Astrocyte (in vitro differentiated cells and primary cell): Measurements from ENCODE around the gene PRH2. TPM values are rescaled to one million over a fixed set of nuclear protein-coding genes. Genes with fewer than 3 reads are reported as not detected.

Experiments
- DNase-seq: peaks from one replicate; pipeline ENCODE4 v3.0.0-alpha.2; 2010; ENCODE audit warnings: low read depth
- FAIRE-seq: peaks from 2 replicates; lab custom pipeline; 2011; peaks lifted over from hg19 to GRCh38; lab: Jason Lieb, UNC
- H2AFZ ChIP-seq: 2 replicates; pipeline ENCODE4 v1.6.0; 2012; ENCODE audit warnings: low read depth, low read length, inconsistent platforms
- H3K27ac ChIP-seq: 2 replicates; pipeline ENCODE4 v1.5.1; 2011; ENCODE audit warnings: low read depth, low read length, inconsistent platforms
- H3K27me3 ChIP-seq: 2 replicates; pipeline ENCODE4 v1.6.0; 2011; ENCODE audit warnings: low read length, inconsistent platforms; ENCODE audit not compliant: insufficient read depth
- H3K36me3 ChIP-seq: 2 replicates; pipeline ENCODE4 v1.5.1; 2011; ENCODE audit warnings: low read length, inconsistent platforms; ENCODE audit not compliant: insufficient read depth
- H3K4me1 ChIP-seq: 2 replicates; pipeline ENCODE4 v1.5.1; 2011; ENCODE audit warnings: low read length, inconsistent platforms; ENCODE audit not compliant: insufficient read depth
- H3K4me2 ChIP-seq: 2 replicates; pipeline ENCODE4 v1.6.0; 2012; ENCODE audit warnings: low read length, inconsistent platforms
- H3K4me3 ChIP-seq: 2 replicates; pipeline ENCODE4 v1.5.1; 2011; ENCODE audit warnings: low read depth, mild to moderate bottlenecking, low read length, inconsistent platforms; ENCODE audit not compliant: insufficient read depth
- H3K79me2 ChIP-seq: 2 replicates; pipeline ENCODE4 v1.6.0; 2012; ENCODE audit warnings: mild to moderate bottlenecking, low read length, inconsistent platforms; ENCODE audit not compliant: insufficient read depth
- H3K9ac ChIP-seq: 2 replicates; pipeline ENCODE4 v1.6.0; 2012; ENCODE audit warnings: mild to moderate bottlenecking, low read length, inconsistent platforms
- H3K9me3 ChIP-seq: 2 replicates; pipeline ENCODE4 v1.5.1; 2012; ENCODE audit warnings: low read depth, mild to moderate bottlenecking, low read length, inconsistent platforms; ENCODE audit not compliant: insufficient read depth
- H4K20me1 ChIP-seq: 2 replicates; pipeline ENCODE4 v1.6.0; 2012; ENCODE audit warnings: low read length, inconsistent platforms; ENCODE audit not compliant: insufficient read depth
- H3K27ac Mint-ChIP-seq: one replicate; pipeline ENCODE4 v1.8.0; 2021; ENCODE audit warnings: mild to moderate bottlenecking, mixed read lengths; ENCODE audit not compliant: unreplicated experiment
- H3K27me3 Mint-ChIP-seq: one replicate; pipeline ENCODE4 v1.8.0; 2021; ENCODE audit warnings: low read depth, mixed read lengths; ENCODE audit not compliant: unreplicated experiment
- H3K36me3 Mint-ChIP-seq: one replicate; pipeline ENCODE4 v1.8.0; 2021; ENCODE audit warnings: low read depth, mixed read lengths; ENCODE audit not compliant: unreplicated experiment
- H3K4me1 Mint-ChIP-seq: one replicate; pipeline ENCODE4 v1.8.0; 2021; ENCODE audit warnings: low read depth, mixed read lengths; ENCODE audit not compliant: unreplicated experiment
- H3K4me3 Mint-ChIP-seq: one replicate; pipeline ENCODE4 v1.8.0; 2021; ENCODE audit warnings: mild to moderate bottlenecking, moderate library complexity, mixed read lengths; ENCODE audit not compliant: unreplicated experiment
- H3K9me3 Mint-ChIP-seq: one replicate; pipeline ENCODE4 v1.8.0; 2021; ENCODE audit warnings: mild to moderate bottlenecking, mixed read lengths; ENCODE audit not compliant: unreplicated experiment
- EZH2 ChIP-seq: IDR thresholded peaks from 2 replicates; pipeline ENCODE4 v1.6.1; 2012; ENCODE audit warnings: mild to moderate bottlenecking, low read length, inconsistent platforms; ENCODE audit not compliant: insufficient read depth
- total RNA-seq: library from RNA; stranded (reverse); gene quantifications from 2 replicates; pipeline ENCODE4 v1.2.1, GENCODE V29; 2021
- TF ChIP-seq, protein P1 (sequence below): IDR thresholded peaks from 2 replicates; pipeline ENCODE4 v1.5.1; 2011; ENCODE audit warnings: low read depth, mild to moderate bottlenecking, inconsistent platforms, low read length, moderate library complexity; ENCODE audit not compliant: insufficient read depth

The PRH2 gene
- total RNA-seq, 1 donor from 2014 or later, result not detected

DNA sequence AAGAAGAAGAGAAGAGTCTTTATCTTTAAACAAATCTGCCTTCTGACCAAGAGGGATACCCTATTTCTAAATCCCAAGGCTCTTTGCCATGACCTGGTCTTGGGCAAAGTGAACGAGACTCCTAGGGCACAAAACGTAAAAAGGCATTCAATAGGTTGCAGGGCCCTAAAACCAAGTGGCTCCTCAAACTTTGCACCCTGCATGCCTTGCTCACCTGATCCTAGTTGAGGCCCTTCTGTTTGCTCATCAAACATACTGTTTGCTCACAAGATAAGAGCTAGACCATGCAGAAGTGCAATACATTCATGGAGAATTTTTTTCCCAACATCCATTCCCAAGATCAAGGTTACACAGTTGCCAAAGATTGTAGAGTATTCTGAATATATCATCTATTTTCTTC is 37.1 kb upstream of the PRH2 start:
- H3K36me3 Mint-ChIP-seq, result peaks cover 2% of the 10 kb centered on the region
- H3K27me3 ChIP-seq, result no peaks in the 10 kb centered on the region
- H3K79me2 ChIP-seq, result no peaks in the 10 kb centered on the region
- TF ChIP-seq, protein P1, sequence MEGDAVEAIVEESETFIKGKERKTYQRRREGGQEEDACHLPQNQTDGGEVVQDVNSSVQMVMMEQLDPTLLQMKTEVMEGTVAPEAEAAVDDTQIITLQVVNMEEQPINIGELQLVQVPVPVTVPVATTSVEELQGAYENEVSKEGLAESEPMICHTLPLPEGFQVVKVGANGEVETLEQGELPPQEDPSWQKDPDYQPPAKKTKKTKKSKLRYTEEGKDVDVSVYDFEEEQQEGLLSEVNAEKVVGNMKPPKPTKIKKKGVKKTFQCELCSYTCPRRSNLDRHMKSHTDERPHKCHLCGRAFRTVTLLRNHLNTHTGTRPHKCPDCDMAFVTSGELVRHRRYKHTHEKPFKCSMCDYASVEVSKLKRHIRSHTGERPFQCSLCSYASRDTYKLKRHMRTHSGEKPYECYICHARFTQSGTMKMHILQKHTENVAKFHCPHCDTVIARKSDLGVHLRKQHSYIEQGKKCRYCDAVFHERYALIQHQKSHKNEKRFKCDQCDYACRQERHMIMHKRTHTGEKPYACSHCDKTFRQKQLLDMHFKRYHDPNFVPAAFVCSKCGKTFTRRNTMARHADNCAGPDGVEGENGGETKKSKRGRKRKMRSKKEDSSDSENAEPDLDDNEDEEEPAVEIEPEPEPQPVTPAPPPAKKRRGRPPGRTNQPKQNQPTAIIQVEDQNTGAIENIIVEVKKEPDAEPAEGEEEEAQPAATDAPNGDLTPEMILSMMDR, result no peak
- TF ChIP-seq EZH2, result no peak
- H4K20me1 ChIP-seq, result no peaks in the 10 kb centered on the region
- no peak overlapping the region for H3K4me2 ChIP-seq
- DNase-seq (no peak), FAIRE-seq (no peak)
- no peak overlapping the region for H3K4me3 Mint-ChIP-seq
- no peaks in the 10 kb centered on the region for H3K9me3 ChIP-seq
- no peaks in the 10 kb centered on the region for H3K4me1 ChIP-seq
- H3K27ac Mint-ChIP-seq, result no peak overlapping the region
- no peak overlapping the region for H3K4me3 ChIP-seq
- H3K4me1 Mint-ChIP-seq, result no peaks in the 10 kb centered on the region
- no peak overlapping the region for H3K9ac ChIP-seq
- no peaks in the 10 kb centered on the region for H3K36me3 ChIP-seq
- no peaks in the 10 kb centered on the region for H3K9me3 Mint-ChIP-seq
- H2AFZ ChIP-seq, result no peak overlapping the region
- no peak overlapping the region for H3K27ac ChIP-seq
- no peaks in the 10 kb centered on the region for H3K27me3 Mint-ChIP-seq

DNA sequence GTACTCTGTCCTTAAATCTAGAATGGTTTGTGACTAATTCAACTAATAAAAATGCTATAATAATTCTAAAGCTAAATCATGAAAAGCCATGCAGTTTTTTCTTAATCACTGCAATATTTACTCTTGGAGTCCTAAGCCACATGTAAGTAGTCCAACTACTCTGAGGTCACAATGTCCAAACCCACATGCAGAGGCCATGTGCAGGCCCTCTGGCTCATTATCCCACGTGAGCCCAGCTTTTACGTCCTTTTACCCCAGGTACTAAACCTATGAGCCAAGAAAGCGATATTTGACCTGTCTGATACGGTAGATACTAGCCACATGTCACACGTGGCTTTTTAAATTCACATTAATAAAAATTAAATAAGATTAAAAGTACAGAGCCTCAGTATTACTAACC is 32.2 kb upstream of the PRH2 start:
- Mint-ChIP-seq H3K9me3 (peaks cover 3% of the 10 kb centered on the region), H3K27ac (no peak overlapping the region), H3K36me3 (peaks cover 5% of the 10 kb centered on the region), H3K4me1 (no peaks in the 10 kb centered on the region), H3K4me3 (no peak overlapping the region), H3K27me3 (no peaks in the 10 kb centered on the region)
- Histone ChIP-seq H3K4me1 (no peaks in the 10 kb centered on the region), H2AFZ (no peak overlapping the region), H3K79me2 (no peaks in the 10 kb centered on the region), H3K4me2 (no peak overlapping the region), H3K9ac (no peak overlapping the region), H3K36me3 (no peaks in the 10 kb centered on the region), H3K4me3 (no peak overlapping the region), H3K9me3 (no peaks in the 10 kb centered on the region), H3K27me3 (no peaks in the 10 kb centered on the region), H4K20me1 (no peaks in the 10 kb centered on the region), H3K27ac (no peak overlapping the region)
- DNase-seq (no peak), FAIRE-seq (no peak)
- no peak for TF ChIP-seq EZH2
- TF ChIP-seq, protein P1, result no peak

DNA sequence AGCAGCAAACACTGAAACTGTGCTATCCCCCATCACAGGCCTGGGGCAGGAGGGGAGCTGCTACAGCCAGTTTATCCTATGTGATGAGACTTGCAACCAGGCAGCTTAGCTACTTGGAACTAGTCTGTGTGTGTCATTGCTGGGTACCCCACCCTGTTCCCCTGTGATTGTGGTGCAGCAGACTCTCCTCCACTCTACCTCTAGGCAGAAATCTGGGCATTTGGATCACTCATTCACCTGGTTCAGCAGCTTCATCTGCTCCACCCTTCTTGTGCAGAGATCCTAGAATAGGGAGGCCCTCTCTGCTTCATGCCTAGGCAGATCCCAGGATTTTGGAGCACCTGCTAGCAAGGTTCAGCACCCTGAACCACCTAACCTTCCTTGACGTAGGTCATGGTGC is 28.5 kb upstream of the PRH2 start:
- no peak overlapping the region for H3K27ac Mint-ChIP-seq
- no peak for FAIRE-seq

More for the DNA sequence above, 28.5 kb upstream of the PRH2 start:
- H3K27me3 ChIP-seq, result no peaks in the 10 kb centered on the region
- H3K9ac ChIP-seq, result no peak overlapping the region
- Mint-ChIP-seq H3K9me3 (peaks cover 22% of the 10 kb centered on the region), H3K4me3 (no peak overlapping the region), H3K27me3 (no peaks in the 10 kb centered on the region), H3K36me3 (peaks cover 5% of the 10 kb centered on the region), H3K4me1 (no peaks in the 10 kb centered on the region)
- no peak overlapping the region for H2AFZ ChIP-seq
- H3K36me3 ChIP-seq, result no peaks in the 10 kb centered on the region
- DNase-seq, result no peak
- peaks cover 5% of the 10 kb centered on the region for H3K9me3 ChIP-seq
- H3K4me2 ChIP-seq, result no peak overlapping the region
- H3K4me3 ChIP-seq, result no peak overlapping the region
- no peak overlapping the region for H3K27ac ChIP-seq
- TF ChIP-seq EZH2, result no peak
- TF ChIP-seq, protein P1, result no peak
- H4K20me1 ChIP-seq, result no peaks in the 10 kb centered on the region
- H3K4me1 ChIP-seq, result no peaks in the 10 kb centered on the region
- H3K79me2 ChIP-seq, result no peaks in the 10 kb centered on the region
